D721Med (cell line): ENCODE measurements around the gene SERINC3.
"Not testable (repeated sequence)": the region's sequence is repeated elsewhere in the genome, so short reads cannot be mapped to it uniquely, and the experiment has no call there.

ENCODE experiments used
- DNase-seq: peaks from one replicate; pipeline ENCODE4 v3.0.0; 2011; ENCODE audit warnings: low spot score; ENCODE audit not compliant: insufficient read length
- FAIRE-seq: peaks from 2 replicates; lab custom pipeline; 2011; peaks lifted over from hg19 to GRCh38; lab: Jason Lieb, UNC
- CTCF ChIP-seq: IDR thresholded peaks from 2 replicates; pipeline ENCODE4 v1.5.1; 2012; ENCODE audit warnings: mild to moderate bottlenecking, control low read depth; ENCODE audit not compliant: insufficient read depth; ENCODE audit errors: missing control alignments

The SERINC3 gene

DNA sequence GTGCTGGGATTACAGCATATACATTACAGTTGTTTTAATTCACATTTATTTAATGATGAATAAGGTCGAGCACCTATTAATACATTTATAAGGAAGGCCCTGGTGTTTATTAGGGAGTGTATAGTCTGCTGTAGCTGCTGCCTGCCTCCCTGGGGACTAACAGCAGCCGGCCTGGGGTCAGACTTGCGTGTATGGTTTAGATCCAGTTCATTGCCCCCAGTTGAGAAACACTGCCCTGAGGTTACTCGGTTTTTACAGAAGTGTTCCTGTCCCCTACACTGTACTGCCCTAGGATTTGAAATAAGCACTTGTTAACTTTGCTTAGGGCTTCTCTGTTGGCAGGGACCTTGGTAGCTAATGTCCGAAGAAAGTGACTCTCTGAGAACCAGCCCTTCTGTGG lies 42.2 kb downstream of the SERINC3 start:
- DNase-seq (no peak), FAIRE-seq (no peak)
- TF ChIP-seq CTCF = no peak

GRCh38 chr20:44478206-44478605 lies 43.7 kb downstream of the SERINC3 start:
- no peak for TF ChIP-seq CTCF
- DNase-seq = no peak

GRCh38 chr20:44477151-44477550 lies 44.7 kb downstream of the SERINC3 start:
- no peak for TF ChIP-seq CTCF
- DNase-seq = no peak
- FAIRE-seq = no peak

More at GRCh38 chr20:44478206-44478605, 43.7 kb downstream of the SERINC3 start:
- FAIRE-seq = no peak

GRCh38 chr20:44475694-44476560 lies 45.9 kb downstream of the SERINC3 start, which contains the start of gene TTPAL:
TSS of gene TTPAL (plus strand) at chr20:44475874. CDS start at chr20:44480000, 4,126 bp downstream.
- peak; percentile 11 for TF ChIP-seq CTCF
- FAIRE-seq (no peak), DNase-seq (peak; percentile 60)

DNA sequence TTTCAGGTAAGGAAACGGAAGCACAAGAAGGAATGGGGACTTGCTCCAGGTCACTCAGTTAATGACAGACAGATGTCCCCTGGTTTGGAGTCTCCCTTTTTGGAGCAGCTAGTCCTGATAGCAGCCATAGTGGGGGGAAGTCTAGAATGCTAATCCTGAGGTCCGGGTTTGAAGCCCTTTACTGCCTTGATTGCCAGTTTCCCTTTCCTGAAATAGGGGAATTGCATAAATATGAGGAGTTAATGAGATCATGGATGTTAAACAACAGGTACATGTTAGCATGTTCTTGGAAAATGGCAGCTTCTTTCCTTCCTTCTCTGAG lies 46.5 kb downstream of the SERINC3 start:
- DNase-seq (no peak), FAIRE-seq (no peak)
- no peak for TF ChIP-seq CTCF

GRCh38 chr20:44472283-44472682 lies 49.6 kb downstream of the SERINC3 start:
- not testable (repeated sequence) for FAIRE-seq, DNase-seq

- no peak for FAIRE-seq
- DNase-seq = no peak
- TF ChIP-seq CTCF = peak; percentile 46
Measured at GRCh38 chr20:44471481-44471882, 50.4 kb downstream of the SERINC3 start.
